Retina (tissue), 1 donor: Measurements from ENCODE around the gene ATP2C1.
"Not testable (repeated sequence)": the region's sequence is repeated elsewhere in the genome, so short reads cannot be mapped to it uniquely, and the experiment has no call there.

Source experiments
- DNase-seq: peaks from one replicate; pipeline ENCODE4 v3.0.0-alpha.2; 2016

The ATP2C1 gene

DNA sequence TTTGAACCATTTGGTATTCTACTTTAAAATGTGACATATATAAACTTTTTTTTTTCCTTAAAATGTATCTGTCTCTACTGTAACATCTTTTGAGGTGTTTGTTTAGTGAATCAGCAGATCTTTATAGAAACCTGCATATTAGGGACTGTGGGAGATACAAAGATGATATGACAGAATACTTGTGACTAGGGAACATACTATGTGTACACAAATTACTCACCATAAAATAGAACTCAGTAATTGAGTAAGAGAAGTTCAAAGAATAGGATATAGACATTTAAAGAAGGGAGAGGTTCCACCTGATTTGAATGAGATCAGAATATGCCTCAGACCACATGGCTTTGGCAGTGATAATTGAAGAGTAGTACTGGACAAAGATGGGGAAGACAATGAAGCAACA lies 47.9 kb downstream of the ATP2C1 start:
- DNase-seq = no peak

- no peak for DNase-seq
Measured at GRCh38 chr3:130946882-130947281, 53.0 kb downstream of the ATP2C1 start.

DNA sequence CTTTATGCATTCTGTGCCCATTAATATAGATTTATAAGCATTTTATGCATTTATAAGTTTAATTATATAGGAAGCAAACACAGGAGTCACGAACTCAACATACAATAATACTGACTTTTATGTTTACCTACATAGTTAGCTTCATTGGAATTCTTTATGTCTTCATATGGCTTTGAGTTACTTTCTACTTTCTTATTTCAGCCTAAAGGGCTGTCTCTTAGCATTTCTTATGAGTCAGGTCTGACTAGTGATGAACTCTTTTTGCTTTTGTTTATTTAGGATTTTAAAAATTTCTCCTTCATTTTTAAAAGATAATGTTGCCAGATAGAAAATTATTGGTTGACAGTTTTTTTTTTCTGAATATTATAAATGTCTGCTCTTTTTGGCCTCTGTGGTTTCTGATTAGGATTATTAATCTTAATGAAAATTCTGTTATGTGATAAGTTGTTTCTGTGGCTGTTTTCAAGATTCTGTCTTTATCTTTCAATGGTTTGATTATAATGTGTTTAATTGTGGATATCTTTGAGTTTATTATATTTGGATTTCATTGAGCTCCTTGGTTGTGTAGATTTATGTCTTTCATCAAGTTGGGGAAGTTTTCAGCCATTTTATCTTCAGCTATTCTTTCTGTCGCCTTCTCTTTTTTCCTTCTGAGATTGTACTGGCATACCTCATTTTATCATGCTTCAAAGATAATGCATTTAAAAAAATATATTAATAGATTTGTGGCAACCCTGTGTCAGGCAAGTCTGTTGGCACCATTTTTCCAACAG lies 54.3 kb downstream of the ATP2C1 start:
- DNase-seq = no peak

GRCh38 chr3:130948929-130949328 lies 55.0 kb downstream of the ATP2C1 start:
- DNase-seq = no peak

GRCh38 chr3:130950124-130950523 lies 56.2 kb downstream of the ATP2C1 start:
- DNase-seq = no peak

DNA sequence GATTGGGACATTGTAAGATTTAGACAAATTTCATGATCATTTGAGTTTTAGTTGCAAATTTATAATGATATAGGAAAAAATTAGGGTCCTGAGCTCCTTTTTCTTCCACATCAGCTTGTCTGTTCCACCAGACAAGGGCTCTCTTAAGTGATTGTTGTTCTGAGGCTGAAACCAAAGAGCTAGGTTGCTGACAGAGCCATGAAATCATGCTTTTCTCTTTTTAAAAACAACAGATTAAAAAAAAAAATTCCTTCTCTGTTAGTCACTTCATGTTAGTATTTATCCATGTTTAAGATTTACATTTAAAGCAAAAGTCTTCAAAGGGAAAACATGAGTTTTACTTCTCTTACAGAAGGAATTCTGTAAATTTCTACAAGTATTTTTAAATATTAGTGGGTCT lies 56.8 kb downstream of the ATP2C1 start:
- DNase-seq = no peak

DNA sequence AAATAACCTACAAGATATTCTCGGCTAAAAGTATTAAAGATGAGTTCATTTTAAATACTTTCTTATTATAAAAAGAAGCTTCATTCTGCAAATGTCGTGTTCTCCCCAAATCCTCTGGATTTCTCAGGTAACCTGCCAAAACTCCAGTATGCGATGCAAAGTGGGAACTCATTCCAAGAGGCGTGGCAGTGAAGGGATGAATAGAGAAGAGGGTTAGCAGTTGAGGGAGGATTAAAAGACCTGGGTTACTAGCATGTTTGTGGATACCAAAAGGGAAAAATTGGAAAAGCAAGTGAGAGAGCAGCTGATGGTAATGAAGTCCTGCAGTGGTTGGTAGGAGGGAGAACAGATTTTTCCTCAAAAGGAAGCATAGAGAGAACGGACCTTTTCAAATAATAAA lies 61.6 kb downstream of the ATP2C1 start:
- no peak for DNase-seq

- no peak for DNase-seq
Measured at GRCh38 chr3:130956281-130956680, 62.4 kb downstream of the ATP2C1 start.

DNA sequence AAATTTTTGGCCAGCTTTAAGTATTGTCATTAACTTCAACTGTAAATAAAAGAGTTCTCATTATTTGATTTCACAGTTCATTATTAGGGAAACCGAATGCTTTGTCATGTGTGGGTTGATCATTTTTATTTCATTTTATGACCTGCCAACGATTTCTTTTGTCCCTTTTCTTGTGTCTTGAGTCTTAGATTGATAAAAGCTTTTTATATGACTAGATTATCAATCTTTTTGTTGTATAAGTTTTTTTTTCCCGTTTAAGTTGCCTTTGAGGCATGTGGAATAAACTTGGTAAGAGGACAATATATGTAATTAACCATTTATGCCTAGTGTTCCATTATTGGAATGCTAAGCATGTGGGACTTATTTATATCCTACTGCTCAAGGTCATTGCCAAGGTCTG lies 62.8 kb downstream of the ATP2C1 start:
- DNase-seq = no peak

GRCh38 chr3:130960139-130960795 lies 66.4 kb downstream of the ATP2C1 start:
- DNase-seq = no peak

GRCh38 chr3:130961458-130961857 lies 67.6 kb downstream of the ATP2C1 start:
- DNase-seq = no peak

- DNase-seq = no peak
Measured at GRCh38 chr3:130963444-130963843, 69.6 kb downstream of the ATP2C1 start.

- peak; percentile 57 for DNase-seq
Measured at GRCh38 chr3:130963878-130964277, 70.0 kb downstream of the ATP2C1 start.

- no peak for DNase-seq
Measured at GRCh38 chr3:130967281-130967680, 73.4 kb downstream of the ATP2C1 start.

DNA sequence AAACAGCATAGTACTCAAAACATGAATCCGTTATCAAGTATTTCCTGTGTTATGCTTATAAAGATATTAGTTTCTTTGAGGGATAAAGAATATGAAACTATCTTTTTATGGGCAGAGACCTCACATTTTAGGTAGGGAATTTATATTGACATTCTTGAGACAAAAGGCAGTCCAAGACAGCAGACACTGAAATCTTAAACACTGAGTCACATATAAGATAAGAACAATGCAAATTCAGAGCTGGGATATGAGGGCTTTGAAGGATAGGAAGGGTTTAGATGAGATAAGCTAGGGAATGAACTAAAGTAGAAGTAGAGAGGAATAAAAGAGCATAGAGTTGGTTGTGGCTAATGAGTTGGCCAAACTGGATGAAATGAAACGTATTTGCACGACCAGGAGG lies 74.3 kb downstream of the ATP2C1 start:
- DNase-seq = no peak

DNA sequence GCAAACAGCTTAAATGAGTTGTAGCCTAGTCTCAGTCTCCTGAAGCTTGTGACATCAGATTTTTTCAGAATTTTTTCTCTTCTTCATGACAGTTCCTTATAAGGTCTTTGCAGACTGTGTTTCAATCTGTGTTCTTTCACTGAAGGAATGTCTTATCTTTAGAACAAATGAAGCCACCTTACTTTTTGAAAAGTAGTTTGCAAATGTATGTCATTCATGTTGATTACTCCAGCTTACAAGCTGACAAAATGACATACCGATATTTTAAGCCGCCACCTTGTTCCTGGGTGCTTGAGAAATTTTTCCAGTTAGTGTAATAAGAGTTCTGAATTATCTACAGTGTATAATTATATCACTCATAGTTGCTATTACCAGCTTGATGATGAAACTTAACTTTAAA lies 75.7 kb downstream of the ATP2C1 start:
- no peak for DNase-seq

DNA sequence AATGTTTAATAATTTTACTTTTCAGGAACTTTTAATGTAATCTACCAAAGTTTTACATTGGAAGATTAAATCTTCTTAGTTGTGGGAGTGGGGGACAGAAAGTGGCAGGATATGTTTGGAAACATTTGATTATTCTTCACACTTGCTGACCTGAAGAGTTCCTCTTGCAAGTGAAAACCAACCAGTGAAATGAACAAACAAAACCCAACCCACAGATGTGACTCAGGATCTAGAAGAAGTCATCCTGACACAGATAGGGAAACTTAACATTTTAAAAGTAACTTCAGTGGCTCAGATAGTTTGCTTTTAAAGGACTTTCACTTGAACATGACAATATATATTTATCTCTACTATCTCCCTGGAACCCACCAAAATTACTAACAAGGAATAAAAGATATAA lies 77.3 kb downstream of the ATP2C1 start:
- no peak for DNase-seq

GRCh38 chr3:130972592-130972991 lies 78.7 kb downstream of the ATP2C1 start:
- DNase-seq = not testable (repeated sequence)

GRCh38 chr3:130973406-130973805 lies 79.5 kb downstream of the ATP2C1 start:
- no peak for DNase-seq

- DNase-seq = no peak
Measured at GRCh38 chr3:130974201-130974600, 80.3 kb downstream of the ATP2C1 start.

DNA sequence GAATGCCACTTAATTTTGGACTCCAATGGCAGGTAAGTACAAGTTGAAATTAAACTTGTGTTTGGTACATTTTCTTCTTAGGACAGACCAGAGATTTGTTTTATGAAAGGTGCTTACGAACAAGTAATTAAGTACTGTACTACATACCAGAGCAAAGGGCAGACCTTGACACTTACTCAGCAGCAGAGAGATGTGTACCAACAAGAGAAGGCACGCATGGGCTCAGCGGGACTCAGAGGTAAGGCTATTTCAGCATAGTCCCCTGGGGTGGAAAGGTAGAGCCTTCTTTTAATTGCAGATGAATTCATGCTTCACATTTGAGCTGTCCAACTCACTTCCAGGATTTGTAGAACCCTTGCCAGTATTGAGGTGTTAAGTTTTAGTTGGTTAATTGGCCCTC lies 81.4 kb downstream of the ATP2C1 start:
- DNase-seq = no peak

DNA sequence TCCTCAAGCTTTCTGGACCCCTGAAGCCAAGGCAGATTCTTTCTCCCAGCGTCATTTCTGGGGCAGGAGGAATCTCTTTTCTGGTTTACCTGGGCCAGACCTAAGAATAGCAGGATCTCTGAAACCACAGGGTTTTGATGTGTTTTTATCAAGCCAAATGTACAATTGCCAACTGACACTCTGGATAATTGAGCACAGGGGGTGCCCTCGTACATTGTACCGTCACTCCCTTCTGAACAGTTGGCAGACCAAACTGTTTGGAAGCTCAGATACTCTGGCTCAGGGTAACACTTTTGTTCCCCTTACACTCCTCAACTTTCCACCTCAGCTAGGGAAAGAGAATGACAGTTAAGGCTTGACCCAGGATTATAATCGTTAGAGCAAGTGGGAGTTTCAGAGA lies 82.8 kb downstream of the ATP2C1 start:
- no peak for DNase-seq

- no peak for DNase-seq
Measured at GRCh38 chr3:130979117-130979516, 85.2 kb downstream of the ATP2C1 start.

DNA sequence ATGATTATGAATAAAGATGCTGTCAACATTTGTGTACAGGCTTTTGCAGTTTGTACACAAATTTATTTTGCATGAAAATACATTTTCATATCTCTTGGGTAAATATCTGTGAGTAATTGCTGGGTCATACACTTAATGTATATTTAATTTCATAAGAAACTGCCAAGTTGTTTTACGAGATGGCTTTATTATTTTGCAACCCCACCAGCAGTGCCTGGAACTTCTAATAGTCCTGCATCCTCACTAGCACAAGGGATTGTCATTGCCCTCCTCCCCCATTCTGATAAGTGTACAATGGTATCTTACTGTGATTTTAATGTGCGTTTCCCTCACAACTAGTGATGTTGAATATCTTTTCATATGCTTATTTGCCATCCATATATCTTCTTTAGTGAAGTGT lies 87.6 kb downstream of the ATP2C1 start:
- DNase-seq = no peak

DNA sequence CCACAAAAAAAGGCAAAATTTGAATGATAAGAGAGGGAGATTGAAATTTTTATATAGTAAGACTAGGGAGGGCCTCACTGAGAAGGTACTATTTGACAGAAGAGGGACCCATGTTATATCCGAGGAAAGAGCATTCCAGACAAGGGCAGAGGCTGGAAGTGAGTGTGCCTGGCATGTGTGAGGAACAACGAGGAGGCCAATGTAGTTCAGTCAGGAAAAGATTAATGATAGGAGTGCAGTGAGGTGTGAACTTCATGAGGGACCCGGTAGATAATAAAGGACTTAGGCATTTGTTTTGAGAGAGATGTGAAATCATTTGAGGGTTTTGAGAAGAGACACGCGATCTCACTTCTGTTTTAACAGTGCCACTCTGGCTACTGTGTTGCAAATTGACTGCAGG lies 96.4 kb downstream of the ATP2C1 start:
- DNase-seq = no peak
